ENCODE measurements around the gene MAPK12. TPM values are rescaled to one million over a fixed set of nuclear protein-coding genes. Genes with fewer than 3 reads are reported as not detected.

MAPK12 gene
- total and polyA plus RNA-seq, 4 donors, result 0.83 to 2.8 (median 1.9) TPM

GRCh38 chr22:50286275-50286674 is 24.8 kb upstream of the MAPK12 start:
- peaks cover 14 to 74% (median 34%) of the 10 kb centered on the region in 4 donors for H3K36me3 ChIP-seq (ENCODE audit: control insufficient read depth in 4 of 4, insufficient read depth in 3 of 4, low read depth in 1 of 4, low read length in 3 of 4)
- H3K9ac ChIP-seq (ENCODE audit: low read depth in 1 of 2, low read length in 2 of 2), result no peak overlapping the region
- no peak overlapping the region for H3K27ac ChIP-seq (ENCODE audit: low read depth in 1 of 2, low read length in 2 of 2)
- H3K4me1 ChIP-seq (ENCODE audit: control insufficient read depth in 4 of 4, insufficient read depth in 4 of 4, low read length in 3 of 4), result peaks cover 0 to 3% (median 0%) of the 10 kb centered on the region in 4 donors
- no peaks in the 10 kb centered on the region for H3K9me3 ChIP-seq (ENCODE audit: control insufficient read depth in 4 of 4, low read length in 3 of 4)
- WGBS, result 93% methylated on average over 21 of the region's 21 CpGs
- H3K4me3 ChIP-seq (ENCODE audit: low read depth in 1 of 3, low read length in 3 of 3), result no peak overlapping the region
- no peak for DNase-seq (ENCODE audit: low spot score)
- no peak for TF ChIP-seq EGR1 (IDR thresholded peaks at IDR 0.05; ENCODE audit: low read depth in 2 of 2)
- no peak for TF ChIP-seq REST (IDR thresholded peaks at IDR 0.05)
- no peak for TF ChIP-seq ATF3 (IDR thresholded peaks at IDR 0.05)
- no peak for TF ChIP-seq SP1 (IDR thresholded peaks at IDR 0.05)
- TF ChIP-seq MAX (IDR thresholded peaks at IDR 0.05), result no peak
- TF ChIP-seq HNF4A (conservative IDR thresholded peaks at IDR 0.05), result no peak
- TF ChIP-seq JUND (IDR thresholded peaks at IDR 0.05), result no peak
- no peak for TF ChIP-seq HNF4G (IDR thresholded peaks at IDR 0.05)
- no peak for TF ChIP-seq RXRA (IDR thresholded peaks at IDR 0.05)
- no peak for TF ChIP-seq GABPA (IDR thresholded peaks at IDR 0.05 in 1 of 2, conservative IDR thresholded peaks at IDR 0.05 in 1 of 2)
- no peak for TF ChIP-seq FOXA2 (IDR thresholded peaks at IDR 0.05)
- no peak for TF ChIP-seq ZBTB33 (IDR thresholded peaks at IDR 0.05)
- no peak for TF ChIP-seq FOXA1 (IDR thresholded peaks at IDR 0.05)
- TF ChIP-seq RAD21 (IDR thresholded peaks at IDR 0.05), result no peak
- no peak for TF ChIP-seq YY1 (IDR thresholded peaks at IDR 0.05)
- no peak for TF ChIP-seq NR2F2 (IDR thresholded peaks at IDR 0.05)
- TF ChIP-seq CTCF (IDR thresholded peaks at IDR 0.05; ENCODE audit: low read depth, low read length, missing input control), result no peak
- TF ChIP-seq TAF1 (conservative IDR thresholded peaks at IDR 0.05), result no peak
- no peaks in the 10 kb centered on the region for H3K27me3 ChIP-seq (ENCODE audit: control insufficient read depth in 4 of 4, insufficient read depth in 4 of 4, low read length in 3 of 4)

All from liver (tissue), 9 donors.